ENCODE results near the gene PHF21B. TPM values are rescaled to one million over a fixed set of nuclear protein-coding genes. Genes with fewer than 3 reads are reported as not detected.

Gene PHF21B
- total and polyA plus RNA-seq, 12 donors: 0.07 to 0.98 (median 0.50) TPM; not detected in 4

DNA sequence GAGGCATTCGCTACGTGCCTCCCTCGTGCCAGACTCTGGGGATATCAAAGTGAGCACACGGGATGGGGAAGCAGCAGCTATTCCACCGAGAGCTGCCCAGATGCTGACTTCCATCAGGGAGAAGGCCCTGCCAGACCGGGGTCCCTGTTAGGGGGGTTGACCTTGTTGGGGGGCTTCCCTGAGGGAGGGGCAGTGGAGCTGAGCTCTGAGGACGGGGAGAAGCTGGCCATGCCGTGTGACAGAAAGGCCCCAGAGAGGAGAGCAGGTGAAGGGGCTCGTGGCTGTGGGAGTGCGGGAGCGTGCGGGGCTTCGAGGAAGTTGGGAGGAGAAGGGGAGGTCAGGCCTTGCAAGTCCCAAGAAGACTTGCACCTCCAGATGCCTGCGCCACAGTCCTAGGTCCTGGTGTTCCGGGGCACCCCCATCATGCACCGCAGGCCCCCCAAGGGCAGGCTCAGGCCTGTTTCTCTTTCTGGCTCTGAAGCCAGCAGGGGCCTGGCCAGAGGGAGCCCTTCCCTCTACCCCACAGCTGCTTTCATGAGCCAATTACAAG is 163.0 kb downstream of the PHF21B start:
- TF ChIP-seq, protein P1, sequence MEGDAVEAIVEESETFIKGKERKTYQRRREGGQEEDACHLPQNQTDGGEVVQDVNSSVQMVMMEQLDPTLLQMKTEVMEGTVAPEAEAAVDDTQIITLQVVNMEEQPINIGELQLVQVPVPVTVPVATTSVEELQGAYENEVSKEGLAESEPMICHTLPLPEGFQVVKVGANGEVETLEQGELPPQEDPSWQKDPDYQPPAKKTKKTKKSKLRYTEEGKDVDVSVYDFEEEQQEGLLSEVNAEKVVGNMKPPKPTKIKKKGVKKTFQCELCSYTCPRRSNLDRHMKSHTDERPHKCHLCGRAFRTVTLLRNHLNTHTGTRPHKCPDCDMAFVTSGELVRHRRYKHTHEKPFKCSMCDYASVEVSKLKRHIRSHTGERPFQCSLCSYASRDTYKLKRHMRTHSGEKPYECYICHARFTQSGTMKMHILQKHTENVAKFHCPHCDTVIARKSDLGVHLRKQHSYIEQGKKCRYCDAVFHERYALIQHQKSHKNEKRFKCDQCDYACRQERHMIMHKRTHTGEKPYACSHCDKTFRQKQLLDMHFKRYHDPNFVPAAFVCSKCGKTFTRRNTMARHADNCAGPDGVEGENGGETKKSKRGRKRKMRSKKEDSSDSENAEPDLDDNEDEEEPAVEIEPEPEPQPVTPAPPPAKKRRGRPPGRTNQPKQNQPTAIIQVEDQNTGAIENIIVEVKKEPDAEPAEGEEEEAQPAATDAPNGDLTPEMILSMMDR (IDR thresholded peaks at IDR 0.05): no peak
- Histone ChIP-seq H3K9me3 (peaks cover 0 to 18% (median 9%) of the 10 kb centered on the region in 11 donors), H3K27ac (no peak overlapping the region), H3K36me3 (no peaks in the 10 kb centered on the region), H3K4me3 (no peak overlapping the region), H3K27me3 (peaks cover 0 to 3% (median 0%) of the 10 kb centered on the region in 7 donors), H3K4me1 (no peaks in the 10 kb centered on the region)
- ATAC-seq (no peak), DNase-seq (no peak)
- intact Hi-C loops (cut with DNase I): no loop called here
- 75 to 79% methylated on average over 15 to 16 of the region's 16 CpGs for WGBS, 2 donors

DNA sequence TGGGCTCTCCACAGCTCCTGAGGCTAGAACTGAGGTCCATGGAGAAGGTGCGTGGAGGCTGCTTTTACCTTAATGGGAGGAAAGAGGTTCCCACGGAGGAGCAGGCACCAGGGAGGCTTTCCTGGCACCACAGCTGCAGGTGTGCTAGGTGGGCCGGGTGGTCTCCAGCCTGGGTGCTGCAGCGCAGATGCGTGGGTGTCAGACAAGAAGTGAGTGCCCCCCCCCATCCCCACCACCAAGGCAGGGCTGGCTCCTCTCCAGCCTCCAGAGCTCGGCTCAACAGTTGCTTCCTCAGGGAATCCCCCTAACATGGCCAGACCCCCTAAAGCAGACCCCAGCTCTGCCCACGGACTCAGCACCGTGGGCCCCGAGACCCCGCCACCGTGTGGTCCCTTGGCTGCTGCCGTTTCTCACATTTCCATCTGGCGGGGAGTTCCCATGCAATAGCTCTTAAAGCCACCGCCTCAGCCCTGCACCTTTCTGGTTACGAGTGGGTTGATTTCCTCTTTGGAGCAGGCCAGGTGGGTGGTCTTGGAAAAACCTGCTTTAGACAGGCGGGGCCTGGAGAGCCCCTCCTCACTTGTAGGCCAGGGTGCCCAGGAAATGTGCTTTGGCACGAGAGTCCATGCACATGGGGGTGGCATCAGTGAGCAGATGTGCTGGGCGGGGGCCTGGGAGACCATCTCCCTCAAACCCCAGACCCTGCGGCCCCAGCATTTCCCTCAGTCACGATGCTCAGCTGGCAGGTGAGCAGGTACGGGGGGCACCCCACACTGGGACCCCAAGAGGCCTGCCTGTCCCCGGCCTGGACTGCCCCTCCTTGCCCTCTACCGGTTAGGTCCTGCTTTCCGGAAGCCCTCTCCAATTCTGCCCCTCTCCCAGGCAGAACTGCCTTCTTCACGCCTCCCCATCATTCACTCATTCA is 163.7 kb downstream of the PHF21B start:
- Histone ChIP-seq H3K9me3 (peaks cover 0 to 18% (median 9%) of the 10 kb centered on the region in 11 donors), H3K36me3 (no peaks in the 10 kb centered on the region), H3K27me3 (peaks cover 0 to 6% (median 0%) of the 10 kb centered on the region in 7 donors), H3K4me1 (no peaks in the 10 kb centered on the region), H3K4me3 (no peak overlapping the region), H3K27ac (no peak overlapping the region)
- DNase-seq (no peak), ATAC-seq (no peak)
- intact Hi-C loops (cut with DNase I): no loop called here
- 84 to 90% methylated on average over 24 to 25 of the region's 25 CpGs for WGBS, 2 donors
- TF ChIP-seq, protein P1 (IDR thresholded peaks at IDR 0.05): no peak

DNA sequence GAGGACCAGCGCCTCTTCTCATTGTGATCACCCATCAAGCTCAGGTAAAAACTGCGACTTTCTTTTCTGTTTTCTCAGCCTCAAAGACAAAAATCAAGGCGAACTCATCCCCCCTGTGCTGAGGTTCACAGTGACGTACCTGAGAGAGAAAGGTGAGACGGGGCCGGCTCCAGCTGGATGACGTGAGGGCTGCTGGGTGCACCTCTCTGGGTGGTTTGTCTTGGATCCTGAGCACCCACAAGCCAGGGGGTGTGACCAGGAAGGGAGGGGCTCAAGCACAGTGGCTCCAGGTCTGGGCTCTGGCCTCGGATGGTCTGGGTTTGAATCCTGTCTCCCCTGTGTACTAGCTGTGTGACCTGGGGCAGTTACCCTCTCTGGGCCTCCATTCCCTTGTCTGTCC is 164.6 kb downstream of the PHF21B start:
- Histone ChIP-seq H3K27ac (no peak overlapping the region), H3K4me1 (no peaks in the 10 kb centered on the region), H3K9me3 (peaks cover 0 to 18% (median 9%) of the 10 kb centered on the region in 11 donors), H3K36me3 (no peaks in the 10 kb centered on the region), H3K27me3 (peaks cover 0 to 6% (median 4%) of the 10 kb centered on the region in 7 donors), H3K4me3 (no peak overlapping the region)
- 91 to 93% methylated on average over 8 of the region's 8 CpGs for WGBS, 2 donors
- no peak for ATAC-seq
- intact Hi-C loops (cut with DNase I): no loop called here
- TF ChIP-seq, protein P1 (IDR thresholded peaks at IDR 0.05): no peak
- no peak for DNase-seq

DNA sequence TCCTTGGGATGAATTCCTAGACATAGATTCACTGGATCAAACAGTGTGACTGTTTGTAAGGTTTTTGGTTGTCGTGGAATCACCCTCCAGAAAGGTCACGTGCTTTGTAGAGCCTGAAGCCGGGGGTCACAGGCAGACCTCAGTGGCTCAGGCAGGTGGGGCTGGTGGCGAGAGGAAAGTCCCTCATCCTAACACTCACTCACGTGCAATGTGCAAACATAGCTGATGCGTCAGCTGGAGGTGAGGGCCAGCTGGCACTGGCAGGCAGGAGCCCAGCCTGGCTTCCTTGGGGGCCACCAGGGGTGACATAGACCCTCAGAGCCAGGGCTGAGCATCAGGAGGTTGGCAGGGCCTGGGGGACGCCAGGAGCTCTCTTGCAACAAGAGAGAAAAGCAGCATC is 167.4 kb downstream of the PHF21B start:
- Histone ChIP-seq H3K9me3 (peaks cover 0 to 18% (median 9%) of the 10 kb centered on the region in 11 donors), H3K4me1 (no peaks in the 10 kb centered on the region), H3K27ac (no peak overlapping the region), H3K27me3 (peaks cover 0 to 17% (median 4%) of the 10 kb centered on the region in 7 donors), H3K36me3 (no peaks in the 10 kb centered on the region), H3K4me3 (no peak overlapping the region)
- DNase-seq: no peak
- TF ChIP-seq, protein P1 (IDR thresholded peaks at IDR 0.05): no peak
- intact Hi-C loops (cut with DNase I): no loop called here
- 68 to 76% methylated on average over 7 of the region's 7 CpGs for WGBS, 2 donors
- no peak for ATAC-seq

Data from heart right ventricle (tissue), 16 donors.